Embryonic facial prominence (tissue), 1 donor: ENCODE measurements around the gene SPATA13.

ENCODE experiments used
- DNase-seq: peaks from one replicate; pipeline ENCODE4 v3.0.0-alpha.2; 2016; ENCODE audit errors: extremely low spot score

Gene SPATA13

DNA sequence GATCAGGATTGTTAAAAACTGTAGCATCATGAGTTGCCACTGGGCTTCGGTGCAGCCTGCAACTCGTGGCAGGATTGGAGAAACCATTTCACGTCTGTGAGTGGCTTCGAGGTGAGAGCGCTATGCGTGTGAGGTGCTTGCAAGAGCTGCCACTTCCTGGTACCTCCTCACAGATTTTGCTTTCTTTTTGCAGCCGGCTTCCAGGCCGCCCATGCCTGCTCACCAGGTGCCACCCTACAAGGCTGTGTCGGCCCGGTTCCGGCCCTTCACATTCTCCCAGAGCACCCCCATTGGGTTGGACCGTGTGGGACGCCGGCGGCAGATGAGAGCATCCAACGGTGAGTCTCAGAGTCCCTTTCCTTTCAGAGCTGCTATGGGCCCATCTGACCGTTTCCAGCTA lies 91.0 kb downstream of the SPATA13 start:
- DNase-seq: no peak

DNA sequence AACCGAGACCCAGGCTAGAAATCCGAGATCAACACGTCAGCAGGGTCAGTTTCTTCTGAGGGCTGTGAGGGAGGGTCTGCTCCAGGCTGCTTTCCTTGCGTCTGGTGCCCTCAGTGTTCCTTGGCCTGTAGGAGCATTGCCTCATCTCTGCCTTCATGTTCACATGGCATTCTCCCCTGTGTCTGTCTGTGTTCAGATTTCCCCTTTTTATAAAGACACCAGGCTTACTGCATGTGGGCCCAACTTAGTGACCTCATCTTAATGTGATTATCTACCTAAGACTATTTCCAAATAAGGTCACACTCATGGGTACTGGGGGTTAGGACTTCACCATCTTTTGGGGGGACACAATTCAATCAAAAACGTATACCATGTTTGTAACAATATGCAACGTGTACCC lies 91.6 kb downstream of the SPATA13 start:
- DNase-seq: no peak

DNA sequence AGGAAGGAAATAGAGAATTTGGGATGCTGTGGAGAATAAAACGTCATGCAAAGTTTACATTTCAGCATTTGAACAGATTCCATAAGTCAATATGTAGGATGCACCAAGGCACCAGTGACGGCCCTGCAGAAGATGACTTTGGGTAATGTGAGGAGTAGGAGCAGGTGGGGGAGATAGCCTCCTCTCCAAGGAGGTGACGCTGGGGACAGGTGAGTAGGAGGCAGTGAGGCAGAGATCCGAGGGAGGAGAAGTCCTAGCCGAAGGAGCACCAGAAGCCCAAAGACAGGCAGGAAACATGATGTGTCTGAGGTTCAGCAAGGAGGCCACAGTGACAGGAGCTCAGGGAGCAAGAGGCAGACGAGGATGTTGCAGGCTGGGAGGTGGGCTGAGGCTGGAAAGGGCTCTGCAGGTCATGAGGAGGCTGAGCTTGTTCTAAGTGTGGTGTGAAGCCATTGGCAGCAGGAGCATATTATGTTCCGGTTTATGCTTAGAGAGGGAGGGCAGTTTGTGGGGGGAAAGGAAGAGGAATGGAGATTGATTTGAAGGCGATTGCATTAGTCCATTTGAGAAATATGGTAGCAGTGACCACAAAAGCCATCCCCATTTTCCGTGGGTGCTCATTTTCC lies 93.1 kb downstream of the SPATA13 start:
- no peak for DNase-seq

DNA sequence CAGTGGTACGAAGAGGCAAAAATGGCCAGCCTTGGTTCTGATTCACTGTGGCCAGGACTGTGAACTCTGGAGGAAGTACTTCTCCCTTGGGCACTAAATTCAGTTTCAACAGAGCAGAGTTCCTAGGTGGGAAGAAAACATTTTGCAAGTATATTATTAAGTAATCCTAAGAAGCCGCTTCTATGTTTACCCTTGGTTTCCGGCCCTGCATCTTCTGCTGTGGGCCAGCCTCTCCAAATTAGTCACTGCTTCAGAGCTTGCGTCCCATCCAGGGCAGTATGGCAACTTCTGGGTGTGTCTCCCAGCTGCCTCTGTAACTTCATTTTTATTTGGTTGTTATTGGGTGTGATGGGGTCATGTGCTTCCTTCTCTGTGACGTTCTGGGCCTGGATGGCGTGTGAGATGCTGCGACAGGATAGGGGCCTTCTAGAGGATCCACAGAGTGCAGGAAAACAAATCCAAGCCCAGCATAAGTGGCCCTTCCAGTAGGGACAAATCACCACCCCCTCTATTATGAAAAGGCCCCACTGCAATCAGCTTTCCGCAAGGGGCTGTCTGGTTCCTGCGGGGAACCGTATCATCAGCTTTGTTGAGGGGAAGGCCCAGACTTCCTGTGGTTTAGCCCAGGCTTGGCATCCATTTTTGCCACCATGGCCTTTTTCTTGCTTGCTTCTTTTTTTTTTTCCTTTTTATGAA lies 93.8 kb downstream of the SPATA13 start:
- DNase-seq: no peak

DNA sequence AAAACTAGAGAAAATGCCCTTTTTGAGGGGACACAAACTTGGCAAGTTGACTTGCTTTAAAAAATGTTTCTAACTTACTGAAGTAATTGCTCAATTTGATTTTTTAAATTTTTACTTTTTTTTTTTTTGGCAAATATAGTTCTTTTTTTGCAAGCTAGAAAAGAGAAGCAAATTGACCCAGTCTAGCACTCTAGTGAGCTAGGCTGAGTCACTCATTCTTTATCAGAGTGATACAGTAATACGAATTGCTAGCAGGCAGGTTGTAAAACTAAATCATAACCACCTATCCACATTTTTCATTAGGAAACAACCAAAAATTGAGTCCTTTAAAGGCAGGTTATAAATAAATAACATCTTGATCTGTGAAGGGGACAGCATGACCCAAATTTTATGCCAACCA lies 97.0 kb downstream of the SPATA13 start:
- no peak for DNase-seq

DNA sequence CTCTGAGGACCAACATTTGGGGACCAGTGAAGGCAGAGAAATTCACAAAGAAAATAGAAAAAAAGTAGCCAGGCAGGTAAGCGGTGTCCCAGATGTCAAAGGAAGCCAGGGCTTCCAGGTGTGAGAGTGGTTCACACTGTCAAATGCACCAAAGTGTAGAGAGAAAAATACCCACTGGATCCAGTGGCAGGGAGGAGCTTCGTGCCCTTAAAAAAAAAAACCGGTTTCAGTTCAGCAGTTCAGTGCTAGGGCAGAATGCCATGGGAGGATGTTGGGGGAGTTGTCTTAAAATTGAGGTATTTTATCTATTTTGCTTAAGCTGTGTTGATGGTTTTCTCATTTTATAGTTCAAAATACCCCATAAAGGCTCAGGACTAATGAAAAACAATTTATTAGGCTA lies 101.0 kb downstream of the SPATA13 start:
- no peak for DNase-seq

DNA sequence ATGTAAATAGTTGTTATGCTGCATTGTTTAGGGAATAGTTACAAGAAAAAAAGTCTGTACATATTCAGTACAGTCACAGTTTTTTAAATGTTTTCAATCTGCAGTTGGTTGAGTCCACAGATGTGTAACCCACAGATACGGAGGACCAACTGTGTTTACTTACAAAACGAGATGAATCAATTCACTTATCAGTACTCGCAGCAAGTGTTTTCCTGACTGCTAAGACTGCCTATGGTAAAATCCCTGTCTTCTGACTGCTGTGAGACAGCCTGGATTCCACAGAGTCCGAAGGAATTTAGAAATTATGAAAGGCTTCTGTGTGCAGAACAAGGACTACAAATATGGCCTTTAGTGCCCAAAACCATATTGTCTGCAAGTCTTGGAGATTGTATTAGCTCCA lies 103.1 kb downstream of the SPATA13 start:
- DNase-seq: no peak

DNA sequence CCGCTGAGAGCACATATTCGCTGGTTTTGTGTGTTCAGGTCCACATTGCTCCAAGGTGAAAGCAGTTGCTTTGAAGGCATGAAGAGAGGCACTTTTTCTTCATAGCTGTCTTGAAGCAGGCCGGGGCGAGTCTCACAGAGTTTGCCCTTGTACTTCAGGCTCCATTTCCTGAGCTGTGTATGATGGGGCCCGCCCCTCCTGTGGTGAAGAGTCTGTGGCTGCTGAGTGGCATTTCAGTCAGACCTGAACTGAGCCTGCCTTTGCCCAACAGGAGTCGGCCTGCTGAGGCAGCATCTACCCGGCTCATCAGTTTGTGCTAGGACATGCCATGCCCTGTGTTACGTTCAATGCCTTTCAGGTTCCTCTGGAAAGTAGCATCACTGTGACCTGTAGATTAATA lies 104.5 kb downstream of the SPATA13 start:
- DNase-seq: no peak

DNA sequence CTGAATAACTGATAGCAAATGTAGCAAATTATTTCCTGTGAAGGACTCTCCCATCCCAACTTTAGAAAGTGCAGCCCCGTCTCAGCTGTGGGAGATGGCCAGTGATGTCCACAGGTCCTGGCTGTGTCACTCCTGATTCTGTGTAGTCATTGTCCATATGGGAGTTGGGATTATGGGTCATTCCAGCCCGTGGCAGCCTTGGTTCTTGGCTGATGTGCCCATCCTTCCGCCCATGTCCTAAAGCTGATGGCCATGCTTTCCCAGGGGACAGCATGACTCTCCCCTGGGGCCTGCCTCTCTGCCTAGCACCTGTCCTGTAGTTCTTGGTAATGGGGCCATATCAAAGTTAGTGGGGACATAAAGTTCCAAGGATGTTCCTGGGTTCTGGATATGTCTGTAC lies 104.9 kb downstream of the SPATA13 start:
- no peak for DNase-seq

DNA sequence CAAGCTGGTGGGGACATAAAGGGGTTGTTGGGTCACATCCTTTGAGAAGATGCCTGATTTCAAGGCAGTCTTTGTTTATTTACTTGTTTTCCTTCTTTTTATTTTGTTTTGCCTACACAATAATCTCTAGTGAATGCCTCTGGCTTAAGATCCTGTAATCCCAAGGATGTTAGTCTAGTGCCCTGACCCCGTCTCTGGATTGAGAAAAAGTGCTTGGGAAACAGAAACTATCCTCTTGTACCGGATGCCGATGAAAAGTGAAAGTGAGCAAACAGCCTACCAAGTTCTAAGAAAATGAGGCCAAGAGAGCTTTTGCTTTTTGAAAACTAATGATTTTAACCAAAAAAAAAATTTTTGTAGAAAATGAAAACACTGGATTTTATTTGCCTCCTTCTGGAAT lies 106.8 kb downstream of the SPATA13 start:
- no peak for DNase-seq

DNA sequence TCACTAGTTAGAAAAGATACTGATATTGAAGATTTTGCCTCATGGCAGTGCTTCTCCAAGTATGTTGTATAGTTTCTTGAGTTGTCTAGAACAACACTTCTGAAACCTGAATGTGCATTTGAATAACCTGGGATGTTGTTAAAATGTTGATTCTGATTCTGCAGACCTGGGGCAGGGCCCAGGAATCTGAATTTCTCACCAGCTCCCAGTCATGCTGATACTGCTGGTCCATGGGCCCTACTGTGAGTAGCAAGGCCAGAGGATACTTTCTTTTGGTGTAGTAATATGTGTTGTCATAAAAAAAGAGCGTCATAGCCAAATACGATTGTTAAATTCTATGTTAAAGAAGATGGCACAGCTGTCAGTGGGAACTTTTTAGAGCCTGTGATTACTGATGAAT lies 107.3 kb downstream of the SPATA13 start:
- no peak for DNase-seq

DNA sequence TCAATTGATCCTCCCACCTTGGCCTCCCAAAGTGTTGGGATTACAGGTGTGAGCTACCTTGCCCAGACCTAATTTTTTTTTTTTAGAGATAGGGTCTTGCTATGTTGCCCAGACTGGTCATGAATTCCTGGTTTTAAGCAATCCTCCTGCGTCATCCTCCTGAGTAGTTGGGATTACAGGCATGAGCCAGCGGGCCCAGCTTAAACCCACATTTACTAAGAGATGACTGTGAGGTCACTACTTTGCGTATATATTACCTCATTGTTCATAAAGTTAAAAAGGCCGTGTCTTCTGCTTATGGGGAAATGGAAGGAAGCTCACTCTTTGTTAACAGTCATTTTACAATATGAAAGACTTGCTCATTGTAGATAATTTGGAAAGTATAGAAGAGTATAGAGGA lies 109.3 kb downstream of the SPATA13 start:
- no peak for DNase-seq

DNA sequence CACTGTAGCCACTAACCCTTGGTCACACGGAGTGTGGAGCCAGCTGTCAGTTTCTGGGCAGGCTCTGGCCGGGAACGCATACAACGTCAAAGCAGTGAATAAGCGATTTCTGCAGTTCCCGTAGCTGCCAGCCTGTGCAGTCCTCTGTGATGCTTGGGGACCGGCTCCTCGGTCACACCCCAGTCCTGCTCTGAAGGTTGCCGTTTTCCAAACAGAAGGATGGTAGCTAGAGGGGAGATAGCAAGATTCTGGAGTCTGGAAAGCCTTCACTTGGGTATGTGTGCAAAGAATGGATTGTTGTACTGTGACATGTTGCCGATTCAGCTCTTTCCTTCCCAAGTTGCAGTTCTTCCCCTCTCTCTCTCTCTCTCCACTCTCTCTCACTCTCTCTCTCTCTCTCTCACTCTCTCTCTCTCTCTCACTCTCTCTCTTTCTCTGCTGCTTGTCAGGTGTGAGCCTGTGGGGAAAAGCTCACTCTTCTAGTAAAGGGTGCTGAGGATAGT lies 110.2 kb downstream of the SPATA13 start:
- no peak for DNase-seq

DNA sequence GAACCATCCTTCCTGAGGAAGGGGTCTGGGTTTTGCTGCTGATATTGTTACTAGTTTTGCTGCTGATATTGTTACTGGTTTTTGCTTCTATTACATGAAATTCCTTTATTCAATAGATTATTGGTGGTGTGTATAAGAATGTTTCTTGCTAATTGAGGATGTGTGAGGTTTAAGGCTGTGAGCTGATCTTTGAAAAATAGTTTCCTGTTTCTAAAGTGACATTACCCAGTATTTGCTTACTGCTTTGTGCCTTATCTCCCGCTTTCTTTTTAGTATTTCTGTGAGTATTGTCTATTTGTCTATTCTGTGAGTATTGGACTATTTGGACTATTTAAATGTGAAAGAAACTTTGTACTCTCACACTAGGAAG lies 110.7 kb downstream of the SPATA13 start:
- no peak for DNase-seq

DNA sequence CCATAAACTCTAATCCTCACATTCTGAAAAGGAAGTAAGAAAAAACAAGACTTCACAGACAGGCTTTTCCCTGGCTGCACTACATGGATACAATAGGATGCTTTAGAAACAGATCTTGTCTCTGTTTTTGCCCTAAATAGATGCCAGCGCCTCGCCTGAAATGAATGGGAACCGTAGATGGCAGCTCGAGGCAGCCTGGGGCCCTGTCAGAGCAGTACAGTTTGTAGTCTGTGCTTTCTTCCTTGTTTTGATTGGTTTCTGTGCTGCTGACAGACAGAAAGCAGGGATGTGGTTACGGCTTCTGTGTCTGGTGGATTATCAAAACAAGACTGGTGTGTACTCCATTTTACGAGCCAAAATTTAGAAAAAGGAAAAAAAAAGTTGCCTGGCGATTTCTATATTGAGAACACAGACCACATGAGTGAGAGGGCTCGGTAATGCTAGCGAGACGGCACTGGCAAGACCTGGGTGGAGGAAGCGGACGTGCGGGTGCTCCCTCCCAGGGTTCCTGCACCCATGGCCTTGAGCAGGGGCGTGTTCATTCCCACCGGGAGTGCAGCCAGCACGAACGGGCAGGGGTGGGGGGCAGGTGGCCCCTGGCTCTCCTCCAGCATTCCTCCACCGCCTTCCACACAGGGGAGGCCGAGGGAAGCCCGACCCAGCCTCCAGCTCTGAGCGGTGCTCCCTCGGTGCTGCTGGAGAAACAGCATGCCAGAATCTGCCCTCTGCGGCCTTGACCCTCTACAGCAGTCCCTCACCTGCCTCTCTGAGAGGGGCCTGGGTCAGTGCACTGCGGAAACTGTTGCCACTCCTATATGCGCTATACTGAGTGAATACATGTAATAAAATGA lies 111.3 kb downstream of the SPATA13 start:
- DNase-seq: peak; percentile 31

DNA sequence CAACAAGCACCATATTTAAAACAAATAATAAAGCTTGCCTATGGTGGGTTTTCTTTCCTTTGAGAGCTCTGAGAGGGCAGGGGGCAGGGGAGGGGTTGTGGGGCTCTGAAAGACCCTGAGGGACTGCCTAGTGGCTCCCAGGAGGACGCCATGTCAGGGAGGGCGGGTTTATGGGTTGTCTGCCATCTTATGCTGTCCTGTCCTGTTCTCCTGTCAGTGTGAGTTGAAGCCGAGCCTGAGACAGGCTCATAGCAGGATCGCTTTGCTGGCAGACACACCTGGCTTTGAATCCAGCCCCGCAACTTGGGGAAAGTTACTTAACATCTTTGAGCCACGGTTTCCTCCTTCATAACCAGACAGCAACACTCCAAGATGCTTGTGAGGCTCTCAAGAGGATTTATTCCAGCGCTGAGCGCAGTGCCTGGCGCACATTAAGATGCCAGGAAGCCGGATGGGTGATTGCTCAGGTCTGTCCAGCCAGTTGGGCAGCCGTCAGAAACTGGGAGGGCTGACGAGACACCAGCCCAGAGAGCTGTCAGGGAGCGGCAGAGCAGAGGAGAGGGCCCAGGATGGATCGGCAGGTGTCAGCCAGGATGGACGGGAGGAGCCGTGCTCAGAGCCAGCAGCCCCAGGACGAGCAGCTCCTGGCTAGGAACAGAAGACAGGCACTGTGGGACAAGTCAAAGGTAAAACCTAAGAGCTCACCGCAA lies 112.1 kb downstream of the SPATA13 start:
- DNase-seq: no peak

DNA sequence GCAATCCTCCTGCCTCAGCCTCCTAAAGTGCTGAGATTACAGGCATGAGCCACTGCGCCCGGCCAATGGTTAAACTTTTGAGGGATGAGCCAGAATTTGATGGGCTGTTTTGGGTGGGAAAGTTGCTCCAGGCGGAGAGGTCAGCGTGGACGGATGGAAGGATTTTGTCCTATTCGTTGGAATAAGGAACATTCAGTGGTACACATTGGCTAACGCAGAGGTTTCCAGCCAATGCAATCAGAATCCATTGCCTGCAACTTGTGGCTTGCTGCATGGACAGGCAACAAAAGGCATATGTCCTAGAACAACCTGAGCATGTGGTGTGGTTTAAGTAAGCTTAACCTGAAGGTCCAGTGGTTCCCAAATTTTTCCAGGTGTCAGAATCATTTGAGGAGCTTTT lies 113.4 kb downstream of the SPATA13 start:
- no peak for DNase-seq

DNA sequence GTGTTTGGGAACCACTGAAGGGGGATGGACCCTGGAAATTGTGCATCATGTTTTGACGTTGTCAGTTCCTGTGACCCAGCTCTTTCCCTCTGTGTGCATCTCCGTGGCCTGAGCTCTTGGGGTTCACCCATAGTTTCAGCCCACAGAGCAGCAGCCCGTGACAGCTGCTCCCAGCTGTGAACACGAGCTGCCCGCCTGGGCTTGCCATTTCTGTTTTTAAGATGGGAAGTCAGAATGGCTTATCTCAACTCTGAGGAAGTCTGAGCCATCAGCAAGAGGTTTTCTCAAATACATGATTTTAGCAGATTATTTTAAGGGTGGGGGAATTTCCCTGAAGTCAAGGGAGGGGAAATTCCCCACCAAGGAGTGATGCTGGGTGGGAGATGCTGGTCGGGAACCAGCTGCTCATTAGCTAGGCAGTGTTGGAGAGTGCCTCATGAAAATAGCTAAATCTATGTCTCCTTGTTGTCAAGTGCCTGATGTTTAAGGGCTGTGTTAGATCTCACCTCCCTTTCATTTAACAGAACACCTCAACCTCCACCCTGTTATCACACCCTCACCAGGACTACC lies 114.0 kb downstream of the SPATA13 start:
- DNase-seq: no peak

DNA sequence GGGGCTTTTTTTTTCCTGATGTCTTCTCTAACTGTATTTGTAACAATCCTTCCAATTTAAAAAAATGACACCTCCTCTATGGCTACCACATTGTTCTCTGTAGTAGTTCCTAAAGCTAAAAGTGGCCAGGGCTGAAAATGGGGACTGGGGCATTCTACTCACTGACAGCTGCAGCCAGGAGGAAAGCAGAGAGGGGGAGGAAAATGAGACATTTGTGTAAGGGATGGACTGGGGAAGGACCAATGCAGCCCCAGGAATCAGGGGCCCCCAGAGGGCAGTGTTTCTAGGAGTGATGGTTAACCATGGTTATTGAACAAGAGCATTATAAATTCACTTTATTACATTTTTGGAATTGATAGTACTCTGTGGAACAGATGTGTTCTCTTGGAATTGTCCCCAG lies 114.5 kb downstream of the SPATA13 start:
- DNase-seq: no peak

DNA sequence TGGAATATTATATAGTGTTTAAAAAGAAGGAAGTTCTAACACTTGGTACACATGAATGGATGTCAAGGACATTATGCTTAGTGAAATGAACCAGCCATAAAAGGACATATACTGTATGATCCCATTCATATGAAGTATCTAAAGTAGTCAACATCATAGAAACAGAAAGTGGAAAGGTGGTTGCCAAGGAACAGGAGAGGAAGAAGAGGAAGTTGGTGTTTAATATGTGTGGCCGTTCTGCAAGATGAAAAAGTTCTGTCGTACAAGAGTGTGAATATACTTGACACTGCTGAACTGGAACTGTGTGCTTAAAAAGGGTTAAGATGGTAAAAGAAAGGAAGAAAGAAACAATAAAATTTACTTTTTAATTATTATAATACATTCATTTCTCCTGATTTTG lies 115.8 kb downstream of the SPATA13 start:
- DNase-seq: no peak

DNA sequence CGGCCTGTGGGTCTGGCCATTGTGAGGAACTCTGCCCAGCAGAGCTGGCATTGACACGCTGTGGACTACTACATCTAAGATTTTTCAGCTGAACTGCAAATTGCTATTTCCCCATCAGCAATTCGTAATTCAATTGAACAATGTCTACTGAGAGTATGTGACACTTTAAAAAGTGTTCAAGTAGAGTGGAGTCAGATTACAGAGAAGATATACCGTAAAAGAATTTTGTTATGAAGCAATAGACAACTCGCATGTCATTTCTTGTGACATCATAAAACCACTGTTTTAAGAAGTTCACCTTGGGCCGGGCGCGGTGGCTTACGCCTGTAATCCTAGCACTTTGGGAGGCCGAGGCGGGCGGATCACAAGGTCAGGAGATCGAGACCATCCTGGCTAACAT lies 116.3 kb downstream of the SPATA13 start:
- no peak for DNase-seq

DNA sequence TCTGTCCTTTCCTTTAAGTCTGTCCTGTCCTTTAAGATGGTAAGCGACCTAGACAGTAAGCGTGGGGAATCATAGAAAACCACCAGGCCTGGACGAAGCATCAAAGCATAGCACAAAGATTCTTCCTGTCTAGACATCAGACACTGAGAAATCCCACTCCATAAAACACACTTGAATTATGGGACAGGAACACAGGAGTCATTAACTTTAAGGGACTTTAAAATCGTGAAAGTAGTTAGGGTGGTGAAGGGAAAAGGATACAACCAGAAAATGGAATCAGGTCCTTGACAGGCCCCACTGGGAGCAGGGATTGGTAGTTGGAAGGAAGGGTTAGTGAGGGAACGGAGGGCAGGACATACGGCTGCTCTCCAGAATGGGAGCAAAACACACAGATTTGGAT lies 117.2 kb downstream of the SPATA13 start:
- no peak for DNase-seq
